RWPE1 (cell line): ENCODE measurements around the gene NUDT10.
A peak's percentile ranks its signal among the peaks of the same experiment; 100 is the strongest.
"Not testable (repeated sequence)": the region's sequence is repeated elsewhere in the genome, so short reads cannot be mapped to it uniquely, and the experiment has no call there.

Experiments used
- CTCF ChIA-PET: fragments of 350-600 bp; sonication (Branson Sonifier 250); formaldehyde crosslinking; extraction: SDS; loops from one replicate; lab custom pipeline; 2021; lab: Yijun Ruan, JAX
- POLR2A ChIA-PET: fragments of 400-600 bp; formaldehyde crosslinking; extraction: SDS; loops from one replicate; lab custom pipeline; 2020; ENCODE audit warnings: antibody characterized with exemption; ENCODE audit not compliant: low non-redundant PET; lab: Yijun Ruan, JAX
- DNase-seq: peaks from one replicate; pipeline ENCODE4 v3.0.0; 2012; ENCODE audit warnings: low spot score
- H3K27ac ChIP-seq: fragments of 450-650 bp; 2 replicates; pipeline ENCODE4 v1.5.1; 2017
- TF ChIP-seq, protein P1 (sequence below): fragments of 450-650 bp; conservative IDR thresholded peaks from 2 replicates; pipeline ENCODE4 v1.5.1; 2017; ENCODE audit warnings: low read depth, mild to moderate bottlenecking

The NUDT10 gene

DNA sequence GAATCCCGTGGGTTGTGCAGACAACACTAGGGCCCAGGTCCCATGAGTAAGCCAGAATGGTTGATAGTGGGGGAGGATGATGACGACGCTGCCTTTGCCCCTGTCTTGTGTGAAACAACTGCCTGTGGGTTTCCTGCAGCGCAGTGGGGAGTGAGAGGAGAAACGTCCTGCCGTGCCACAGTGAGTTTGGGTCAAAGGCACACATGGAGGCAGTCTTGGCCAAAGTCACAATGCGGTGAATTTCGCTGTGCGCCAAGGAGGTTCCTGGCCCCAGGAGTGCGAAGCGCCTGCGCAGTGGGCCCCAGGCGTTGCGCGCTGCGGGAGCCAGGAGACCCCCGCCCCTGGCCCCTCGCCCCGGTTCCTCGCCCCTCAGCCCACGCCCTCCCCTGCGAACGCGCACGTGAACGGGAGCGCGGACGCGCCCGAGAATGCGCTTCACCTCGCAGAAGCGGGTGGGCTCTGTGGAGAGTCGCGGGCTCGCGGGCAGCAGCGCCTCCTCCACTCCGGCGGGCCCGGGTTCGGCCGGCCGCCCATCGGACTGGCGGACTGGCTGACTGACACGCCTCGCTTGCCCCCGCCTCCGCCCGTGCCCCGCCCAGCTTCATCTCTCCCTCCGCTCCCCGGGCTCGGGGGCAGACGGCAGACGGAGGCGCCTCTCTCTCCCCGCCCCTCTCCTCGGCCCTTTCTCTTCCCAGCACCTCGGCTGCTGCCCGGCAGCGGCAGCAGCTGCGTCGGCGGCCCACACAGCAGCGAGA, at the start of gene NUDT10:
NUDT10 (plus strand) TSS at position 635 of the 755 bp plus-strand sequence. CDS start 144 bp downstream, outside the sequence.
- no peak for DNase-seq
- ChIA-PET CTCF (no interaction called here), POLR2A (no interaction called here)
- H3K27ac ChIP-seq: no peak within 1 kb of the TSS
- TF ChIP-seq, protein P1, sequence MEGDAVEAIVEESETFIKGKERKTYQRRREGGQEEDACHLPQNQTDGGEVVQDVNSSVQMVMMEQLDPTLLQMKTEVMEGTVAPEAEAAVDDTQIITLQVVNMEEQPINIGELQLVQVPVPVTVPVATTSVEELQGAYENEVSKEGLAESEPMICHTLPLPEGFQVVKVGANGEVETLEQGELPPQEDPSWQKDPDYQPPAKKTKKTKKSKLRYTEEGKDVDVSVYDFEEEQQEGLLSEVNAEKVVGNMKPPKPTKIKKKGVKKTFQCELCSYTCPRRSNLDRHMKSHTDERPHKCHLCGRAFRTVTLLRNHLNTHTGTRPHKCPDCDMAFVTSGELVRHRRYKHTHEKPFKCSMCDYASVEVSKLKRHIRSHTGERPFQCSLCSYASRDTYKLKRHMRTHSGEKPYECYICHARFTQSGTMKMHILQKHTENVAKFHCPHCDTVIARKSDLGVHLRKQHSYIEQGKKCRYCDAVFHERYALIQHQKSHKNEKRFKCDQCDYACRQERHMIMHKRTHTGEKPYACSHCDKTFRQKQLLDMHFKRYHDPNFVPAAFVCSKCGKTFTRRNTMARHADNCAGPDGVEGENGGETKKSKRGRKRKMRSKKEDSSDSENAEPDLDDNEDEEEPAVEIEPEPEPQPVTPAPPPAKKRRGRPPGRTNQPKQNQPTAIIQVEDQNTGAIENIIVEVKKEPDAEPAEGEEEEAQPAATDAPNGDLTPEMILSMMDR: no peak

DNA sequence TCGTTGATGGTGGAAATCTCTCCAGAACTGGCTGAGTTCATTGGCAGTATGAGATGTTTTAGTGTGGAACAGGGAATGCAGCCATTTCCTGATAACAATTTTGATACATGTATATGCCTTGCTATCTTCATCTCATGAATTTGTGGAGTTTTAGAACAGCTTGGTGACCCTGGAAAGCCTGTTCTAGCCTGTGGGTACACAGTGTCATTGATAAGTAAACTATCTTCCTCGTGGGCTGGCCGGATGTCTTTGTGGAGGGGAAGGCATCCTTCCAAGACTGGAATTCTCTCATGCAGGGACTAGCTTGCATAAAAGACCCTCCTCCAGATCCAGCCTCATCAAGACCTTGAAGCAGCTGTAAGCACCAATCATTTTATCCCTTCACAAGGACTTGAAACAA, 40.2 kb upstream of the NUDT10 start:
- ChIA-PET CTCF (interaction anchor here (0.6 kb wide), 1 partner anchor 1665 kb away, joined by 4 read pairs; no protein-coding TSS in a partner anchor), POLR2A (no interaction called here)
- TF ChIP-seq, protein P1: no peak
- no peak for DNase-seq
- no peak overlapping the region for H3K27ac ChIP-seq

DNA sequence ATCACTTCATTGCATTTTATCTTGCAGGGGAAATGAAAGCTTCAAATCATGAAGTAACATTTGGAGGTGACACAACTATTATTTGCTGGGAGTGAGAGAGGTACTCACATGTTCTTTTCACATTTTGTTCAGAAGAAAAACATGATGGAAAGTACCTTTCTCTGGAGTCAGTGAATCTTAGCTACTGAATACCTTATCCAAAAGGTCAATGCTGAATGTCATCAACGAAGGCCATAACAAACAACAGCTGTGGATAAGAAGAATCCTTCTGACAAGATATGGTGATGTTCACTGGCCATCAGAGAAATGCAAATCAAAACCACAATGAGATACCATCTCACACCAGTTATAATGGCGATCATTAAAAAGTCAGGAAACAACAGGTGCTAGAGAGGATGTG, 36.5 kb upstream of the NUDT10 start:
- TF ChIP-seq, protein P1: no peak
- CTCF ChIA-PET: no interaction called here
- POLR2A ChIA-PET: no interaction called here
- DNase-seq: no peak
- no peak overlapping the region for H3K27ac ChIP-seq

DNA sequence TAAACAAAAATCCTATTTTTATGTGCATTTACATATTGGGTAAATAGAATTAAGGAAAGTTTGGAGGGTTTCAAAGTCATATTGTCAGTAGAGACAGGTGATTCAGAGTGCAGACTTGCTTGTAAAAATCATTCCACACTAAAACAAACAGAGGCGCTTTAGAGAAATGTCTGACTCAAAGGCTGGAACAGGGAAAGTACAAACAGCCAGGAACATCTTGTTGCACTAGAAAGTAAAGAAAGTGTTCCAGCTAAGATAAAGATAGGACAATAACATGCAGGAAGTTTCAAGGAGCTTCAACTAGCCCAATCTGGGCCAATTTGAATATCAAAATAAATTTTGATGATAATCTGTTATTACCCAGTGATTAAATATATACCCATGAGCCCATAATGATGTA, 16.4 kb upstream of the NUDT10 start:
- ChIA-PET CTCF (interaction anchor here (0.5 kb wide), 1 partner anchor 1329 kb away, joined by 3 read pairs; no protein-coding TSS in a partner anchor), POLR2A (no interaction called here)
- TF ChIP-seq, protein P1: no peak
- no peak overlapping the region for H3K27ac ChIP-seq
- DNase-seq: no peak

DNA sequence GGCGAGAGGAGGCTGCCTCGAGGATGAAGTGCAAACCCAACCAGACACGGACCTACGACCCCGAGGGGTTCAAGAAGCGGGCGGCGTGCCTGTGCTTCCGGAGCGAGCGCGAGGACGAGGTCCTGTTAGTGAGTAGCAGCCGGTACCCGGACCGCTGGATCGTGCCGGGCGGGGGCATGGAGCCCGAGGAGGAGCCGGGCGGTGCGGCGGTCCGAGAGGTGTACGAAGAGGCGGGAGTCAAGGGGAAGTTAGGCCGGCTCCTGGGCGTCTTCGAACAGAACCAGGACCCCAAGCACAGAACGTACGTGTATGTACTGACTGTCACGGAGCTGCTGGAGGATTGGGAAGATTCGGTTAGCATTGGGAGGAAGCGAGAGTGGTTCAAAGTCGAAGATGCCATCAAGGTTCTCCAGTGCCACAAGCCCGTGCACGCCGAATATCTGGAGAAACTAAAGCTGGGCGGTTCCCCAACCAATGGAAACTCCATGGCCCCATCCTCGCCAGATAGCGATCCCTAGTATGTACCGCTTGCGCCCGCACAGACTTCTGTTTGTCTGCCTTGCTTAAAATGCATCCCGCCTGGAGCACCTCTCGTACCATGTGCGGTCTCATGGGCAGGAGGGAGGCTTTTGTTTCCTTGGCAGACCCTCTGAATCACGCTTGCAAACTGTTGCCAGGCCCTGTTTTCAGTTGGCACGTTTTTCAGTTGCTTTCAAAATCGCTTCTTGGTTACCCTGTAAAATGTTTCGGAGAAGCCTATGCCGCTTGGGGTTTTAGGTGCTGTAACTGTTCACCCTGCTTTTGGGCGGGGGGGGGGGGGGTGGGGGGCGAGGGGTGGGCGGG, 542 bp downstream of the NUDT10 start:
- H3K27ac ChIP-seq, CTCF ChIA-PET, POLR2A ChIA-PET, DNase-seq: not testable (repeated sequence)

DNA sequence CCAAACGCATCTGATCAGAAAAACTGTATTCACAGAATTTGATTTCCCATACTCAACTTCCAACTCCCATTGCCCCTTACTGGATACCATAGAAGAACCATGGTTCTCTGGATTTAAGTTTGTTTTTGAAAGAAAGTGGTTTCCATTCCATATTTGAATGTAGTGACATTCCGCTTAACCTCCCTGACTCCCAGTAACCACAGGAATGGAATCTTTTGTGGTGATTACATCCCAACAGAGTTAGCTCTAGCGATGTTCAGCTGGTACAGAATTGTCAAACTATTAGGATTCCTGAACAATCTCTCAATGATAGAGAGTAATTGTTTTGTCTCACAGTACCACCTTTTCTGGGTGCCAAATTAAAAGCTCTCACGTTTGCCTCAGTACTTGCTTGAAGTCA, 1.7 kb downstream of the NUDT10 start:
- TF ChIP-seq, protein P1: no peak
- no peak for DNase-seq
- ChIA-PET CTCF (no interaction called here), POLR2A (no interaction called here)
- H3K27ac ChIP-seq: no peak overlapping the region

DNA sequence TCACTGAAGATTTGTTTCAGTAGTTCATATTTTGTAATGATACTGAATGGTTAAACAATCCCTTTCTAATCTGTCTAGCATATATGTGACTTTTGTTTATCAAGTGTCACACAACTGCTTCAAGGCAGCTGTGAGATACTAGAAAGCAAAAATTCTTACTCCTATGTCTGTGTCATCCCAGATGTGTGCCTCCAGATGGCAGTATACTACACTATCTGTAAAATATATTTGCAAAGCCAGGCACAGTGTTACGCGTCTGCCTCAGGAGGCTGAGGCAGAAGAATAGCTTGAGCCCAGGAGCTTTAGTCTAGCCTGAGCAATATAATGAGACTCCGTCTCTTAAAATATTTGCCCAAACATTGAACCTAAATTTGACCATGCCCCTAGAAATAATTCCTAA, 4.0 kb downstream of the NUDT10 start:
- ChIA-PET CTCF (interaction anchor here (0.6 to 1.5 kb wide), 4 partner anchors 14 to 507 kb away, joined by 3 to 8 read pairs (median 6); no protein-coding TSS in a partner anchor), POLR2A (no interaction called here)
- peak; percentile 3 for DNase-seq
- TF ChIP-seq, protein P1: peak; percentile 47
- H3K27ac ChIP-seq: no peak overlapping the region
